ENCODE measurements around the gene GPR37L1.

Gene GPR37L1

GRCh38 chr1:202150187-202150586, 27.5 kb downstream of the GPR37L1 start:
- Histone ChIP-seq H3K9ac (ENCODE audit: low read length) (no peak overlapping the region), H3K27me3 (replicated peaks; ENCODE audit: insufficient read depth, low read length) (no peaks in the 10 kb centered on the region), H3F3A (ENCODE audit: insufficient read depth, low read length) (peaks cover 5% of the 10 kb centered on the region), H3K36me3 (replicated peaks; ENCODE audit: insufficient read depth, low read length) (0 out of 2 replicates have a peak, but pooled peaks cover 10% of the 10 kb centered on the region), H3K9me2 (replicated peaks; ENCODE audit: insufficient read depth, low read length) (no peaks in the 10 kb centered on the region), H3K9me3 (replicated peaks; ENCODE audit: insufficient read depth, low read length) (no peaks in the 10 kb centered on the region), H3K4me2 (ENCODE audit: low read depth, low read length) (no peak overlapping the region), H3K79me2 (ENCODE audit: low read length) (0 out of 2 replicates have a peak, but pooled peaks cover under 1% of the 10 kb centered on the region), H3K27ac (ENCODE audit: low read length) (no peak overlapping the region), H3K4me1 (ENCODE audit: low read length) (no peaks in the 10 kb centered on the region), H3K4me3 (ENCODE audit: low read length) (no peak overlapping the region), H2AFZ (ENCODE audit: low read length) (no peak overlapping the region), H4K20me1 (ENCODE audit: insufficient read depth, low read length) (no peaks in the 10 kb centered on the region)
- DNase-seq, result no peak
- TF ChIP-seq EZH2 (optimal IDR thresholded peaks at IDR 0.05; ENCODE audit: low read depth, low read length) (no peak), EZH2phosphoT487 (IDR thresholded peaks at IDR 0.05; ENCODE audit: low read length) (no peak)
- TF ChIP-seq, protein P1, sequence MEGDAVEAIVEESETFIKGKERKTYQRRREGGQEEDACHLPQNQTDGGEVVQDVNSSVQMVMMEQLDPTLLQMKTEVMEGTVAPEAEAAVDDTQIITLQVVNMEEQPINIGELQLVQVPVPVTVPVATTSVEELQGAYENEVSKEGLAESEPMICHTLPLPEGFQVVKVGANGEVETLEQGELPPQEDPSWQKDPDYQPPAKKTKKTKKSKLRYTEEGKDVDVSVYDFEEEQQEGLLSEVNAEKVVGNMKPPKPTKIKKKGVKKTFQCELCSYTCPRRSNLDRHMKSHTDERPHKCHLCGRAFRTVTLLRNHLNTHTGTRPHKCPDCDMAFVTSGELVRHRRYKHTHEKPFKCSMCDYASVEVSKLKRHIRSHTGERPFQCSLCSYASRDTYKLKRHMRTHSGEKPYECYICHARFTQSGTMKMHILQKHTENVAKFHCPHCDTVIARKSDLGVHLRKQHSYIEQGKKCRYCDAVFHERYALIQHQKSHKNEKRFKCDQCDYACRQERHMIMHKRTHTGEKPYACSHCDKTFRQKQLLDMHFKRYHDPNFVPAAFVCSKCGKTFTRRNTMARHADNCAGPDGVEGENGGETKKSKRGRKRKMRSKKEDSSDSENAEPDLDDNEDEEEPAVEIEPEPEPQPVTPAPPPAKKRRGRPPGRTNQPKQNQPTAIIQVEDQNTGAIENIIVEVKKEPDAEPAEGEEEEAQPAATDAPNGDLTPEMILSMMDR (IDR thresholded peaks at IDR 0.05; ENCODE audit: low read length), result no peak

GRCh38 chr1:202150602-202151001, 27.9 kb downstream of the GPR37L1 start:
- Histone ChIP-seq H3K9me2 (replicated peaks; ENCODE audit: insufficient read depth, low read length) (no peaks in the 10 kb centered on the region), H3K9me3 (replicated peaks; ENCODE audit: insufficient read depth, low read length) (no peaks in the 10 kb centered on the region), H3K27ac (ENCODE audit: low read length) (no peak overlapping the region), H3K27me3 (replicated peaks; ENCODE audit: insufficient read depth, low read length) (no peaks in the 10 kb centered on the region), H3K4me1 (ENCODE audit: low read length) (no peaks in the 10 kb centered on the region), H3K4me2 (ENCODE audit: low read depth, low read length) (no peak overlapping the region), H3K4me3 (ENCODE audit: low read length) (no peak overlapping the region), H3F3A (ENCODE audit: insufficient read depth, low read length) (peaks cover under 1% of the 10 kb centered on the region; the same call in 1 of the 2 replicates), H2AFZ (ENCODE audit: low read length) (no peak overlapping the region), H3K36me3 (replicated peaks; ENCODE audit: insufficient read depth, low read length) (peaks cover 10% of the 10 kb centered on the region; the same call in 1 of the 2 replicates), H4K20me1 (ENCODE audit: insufficient read depth, low read length) (no peaks in the 10 kb centered on the region), H3K9ac (ENCODE audit: low read length) (no peak overlapping the region), H3K79me2 (ENCODE audit: low read length) (0 out of 2 replicates have a peak, but pooled peaks cover 4% of the 10 kb centered on the region)
- TF ChIP-seq EZH2 (optimal IDR thresholded peaks at IDR 0.05; ENCODE audit: low read depth, low read length) (no peak), EZH2phosphoT487 (IDR thresholded peaks at IDR 0.05; ENCODE audit: low read length) (no peak)
- TF ChIP-seq, protein P1 (IDR thresholded peaks at IDR 0.05; ENCODE audit: low read length), result no peak
- DNase-seq, result no peak

- DNase-seq, result no peak
- H3K4me3 ChIP-seq (ENCODE audit: low read length), result no peak overlapping the region
- H3K79me2 ChIP-seq (ENCODE audit: low read length), result 0 out of 2 replicates have a peak, but pooled peaks cover 4% of the 10 kb centered on the region
- H3K4me1 ChIP-seq (ENCODE audit: low read length), result no peaks in the 10 kb centered on the region
- H3K9me2 ChIP-seq (replicated peaks; ENCODE audit: insufficient read depth, low read length), result no peaks in the 10 kb centered on the region
- H2AFZ ChIP-seq (ENCODE audit: low read length), result no peak overlapping the region
- H3K9ac ChIP-seq (ENCODE audit: low read length), result no peak overlapping the region
- H3K4me2 ChIP-seq (ENCODE audit: low read depth, low read length), result no peak overlapping the region
- H3K9me3 ChIP-seq (replicated peaks; ENCODE audit: insufficient read depth, low read length), result no peaks in the 10 kb centered on the region
- H3K27ac ChIP-seq (ENCODE audit: low read length), result no peak overlapping the region
- H3K36me3 ChIP-seq (replicated peaks; ENCODE audit: insufficient read depth, low read length), result peaks cover 10% of the 10 kb centered on the region; the same call in 1 of the 2 replicates
- H3F3A ChIP-seq (ENCODE audit: insufficient read depth, low read length), result no peaks in the 10 kb centered on the region
- no peaks in the 10 kb centered on the region for H4K20me1 ChIP-seq (ENCODE audit: insufficient read depth, low read length)
- no peaks in the 10 kb centered on the region for H3K27me3 ChIP-seq (replicated peaks; ENCODE audit: insufficient read depth, low read length)
- TF ChIP-seq, protein P1 (IDR thresholded peaks at IDR 0.05; ENCODE audit: low read length), result no peak
- TF ChIP-seq EZH2 (optimal IDR thresholded peaks at IDR 0.05; ENCODE audit: low read depth, low read length) (no peak), EZH2phosphoT487 (IDR thresholded peaks at IDR 0.05; ENCODE audit: low read length) (no peak)
These were observed 28.3 kb downstream of the GPR37L1 start for GRCh38 chr1:202151045-202151444.
